ENCODE measurements around the gene FAF1. TPM values are rescaled to one million over a fixed set of nuclear protein-coding genes. Genes with fewer than 3 reads are reported as not detected.

FAF1 gene
- total and polyA plus RNA-seq, 2 donors (not counting 3 experiments of a cell fraction or from before 2014, with no cell fraction given): 9.0 to 57.6 TPM

DNA sequence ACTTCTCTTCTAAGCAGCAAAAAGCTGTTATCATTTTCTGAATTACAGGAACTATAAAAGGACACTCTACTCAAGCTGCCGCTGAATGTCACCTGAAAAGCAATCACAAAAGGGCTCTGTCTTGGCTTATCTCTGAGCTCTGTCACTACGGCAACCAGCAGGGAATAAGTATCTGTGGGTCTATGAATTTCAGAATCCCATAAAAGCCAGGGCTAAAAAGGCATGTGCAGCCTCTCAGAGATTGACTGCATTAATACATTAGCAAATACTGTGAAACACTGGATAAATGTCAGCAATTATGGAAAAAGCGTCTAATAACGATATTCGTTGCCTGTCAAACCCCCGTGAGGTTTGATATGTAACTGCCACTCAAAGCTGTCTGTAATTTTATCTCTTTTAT lies 326.6 kb downstream of the FAF1 start:
- Histone ChIP-seq H3K27me3 (ENCODE audit: control insufficient read depth in 2 of 2, insufficient read depth in 2 of 2, low read length in 2 of 2) (no peaks in the 10 kb centered on the region), H3K9me3 (replicated peaks; ENCODE audit: control insufficient read depth, insufficient read depth, low read length) (no peaks in the 10 kb centered on the region), H3K36me3 (ENCODE audit: control insufficient read depth in 2 of 2, extremely low read depth in 1 of 2, insufficient read depth in 2 of 2, low read length in 2 of 2) (no peaks in the 10 kb centered on the region), H3K4me1 (ENCODE audit: control insufficient read depth, extremely low read depth, insufficient read depth, low read length) (no peaks in the 10 kb centered on the region), H3K27ac (ENCODE audit: insufficient read depth, low read depth, low read length) (no peak overlapping the region), H3K4me2 (ENCODE audit: insufficient read depth, low read length) (no peak overlapping the region), H3K4me3 (replicated peaks in 1 of 3; ENCODE audit: insufficient read depth in 1 of 3, low read depth in 1 of 3, low read length in 3 of 3) (no peak overlapping the region), H4K20me1 (replicated peaks; ENCODE audit: control insufficient read depth, extremely low read depth, insufficient read depth, low read length) (no peaks in the 10 kb centered on the region), H3K9ac (replicated peaks; ENCODE audit: extremely low read depth, insufficient read depth, low read length) (no peak overlapping the region), H3K9me1 (replicated peaks; ENCODE audit: control insufficient read depth, extremely low read depth, insufficient read depth, low read length) (no peaks in the 10 kb centered on the region), H3K79me2 (ENCODE audit: control insufficient read depth, insufficient read depth, low read length) (no peaks in the 10 kb centered on the region), H2AFZ (ENCODE audit: low read depth, low read length) (no peak overlapping the region)
- DNase-seq (ENCODE audit: low read depth, low spot score): no peak
- dilution Hi-C loops (cut with MboI; ENCODE audit: extremely low pct_ligation_motif_present, low sequenced_read_pairs) (no loop called here), intact Hi-C loops (cut with micrococcal nuclease) (no loop called here)
- FAIRE-seq: no peak
- TF ChIP-seq FOS (IDR thresholded peaks at IDR 0.05; ENCODE audit: borderline replicate concordance, insufficient read depth, low read length) (no peak), POLR2AphosphoS5 (IDR thresholded peaks at IDR 0.05; ENCODE audit: insufficient read depth, low read depth, low read length) (no peak), GATA2 (IDR thresholded peaks at IDR 0.05; ENCODE audit: insufficient read depth, insufficient read length, low read depth, low read length) (no peak), JUN (IDR thresholded peaks at IDR 0.05; ENCODE audit: borderline replicate concordance, insufficient read depth, insufficient read length, low read depth) (no peak), MYC (IDR thresholded peaks at IDR 0.05; ENCODE audit: low read depth, low read length) (no peak), POLR2A (IDR thresholded peaks at IDR 0.05; ENCODE audit: low read depth, low read length) (no peak), EZH2 (IDR thresholded peaks at IDR 0.05; ENCODE audit: borderline replicate concordance, low read depth, low read length, severe bottlenecking) (no peak)
- TF ChIP-seq, protein P1, sequence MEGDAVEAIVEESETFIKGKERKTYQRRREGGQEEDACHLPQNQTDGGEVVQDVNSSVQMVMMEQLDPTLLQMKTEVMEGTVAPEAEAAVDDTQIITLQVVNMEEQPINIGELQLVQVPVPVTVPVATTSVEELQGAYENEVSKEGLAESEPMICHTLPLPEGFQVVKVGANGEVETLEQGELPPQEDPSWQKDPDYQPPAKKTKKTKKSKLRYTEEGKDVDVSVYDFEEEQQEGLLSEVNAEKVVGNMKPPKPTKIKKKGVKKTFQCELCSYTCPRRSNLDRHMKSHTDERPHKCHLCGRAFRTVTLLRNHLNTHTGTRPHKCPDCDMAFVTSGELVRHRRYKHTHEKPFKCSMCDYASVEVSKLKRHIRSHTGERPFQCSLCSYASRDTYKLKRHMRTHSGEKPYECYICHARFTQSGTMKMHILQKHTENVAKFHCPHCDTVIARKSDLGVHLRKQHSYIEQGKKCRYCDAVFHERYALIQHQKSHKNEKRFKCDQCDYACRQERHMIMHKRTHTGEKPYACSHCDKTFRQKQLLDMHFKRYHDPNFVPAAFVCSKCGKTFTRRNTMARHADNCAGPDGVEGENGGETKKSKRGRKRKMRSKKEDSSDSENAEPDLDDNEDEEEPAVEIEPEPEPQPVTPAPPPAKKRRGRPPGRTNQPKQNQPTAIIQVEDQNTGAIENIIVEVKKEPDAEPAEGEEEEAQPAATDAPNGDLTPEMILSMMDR (IDR thresholded peaks at IDR 0.05; ENCODE audit: extremely low read depth in 1 of 2, insufficient read depth in 1 of 2, low read depth in 1 of 2, low read length in 2 of 2): no peak
- TF ChIP-seq, protein P2, sequence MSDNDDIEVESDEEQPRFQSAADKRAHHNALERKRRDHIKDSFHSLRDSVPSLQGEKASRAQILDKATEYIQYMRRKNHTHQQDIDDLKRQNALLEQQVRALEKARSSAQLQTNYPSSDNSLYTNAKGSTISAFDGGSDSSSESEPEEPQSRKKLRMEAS (IDR thresholded peaks at IDR 0.05; ENCODE audit: insufficient read depth, insufficient read length): no peak
- POLR2A ChIA-PET: no interaction called here
- CTCF ChIA-PET: interaction anchor here (1.1 to 2.0 kb wide), 2 partner anchors 13 to 72 kb away, joined by 3 to 5 read pairs; no protein-coding TSS in a partner anchor
- no TSS peak for BruUV-seq (replicated peaks)
